ENCODE results near the gene PHGDH. TPM values are rescaled to one million over a fixed set of nuclear protein-coding genes. Genes with fewer than 3 reads are reported as not detected.

Gene PHGDH
- 142 to 151 TPM (median 149 TPM) in 3 replicates for total RNA-seq

- peaks cover 2% of the 10 kb centered on the region for H3K36me3 Mint-ChIP-seq
- H3K4me3 Mint-ChIP-seq = peak within 1 kb of the TSS; percentile 94
- peak within 1 kb of the TSS; percentile 97 for H3K27ac Mint-ChIP-seq
Measured at GRCh38 chr1:119711804-119712341, at the start of gene PHGDH. PHGDH (plus strand) TSS chr1:119711934; CDS start chr1:119712023, 89 bp downstream.

DNA sequence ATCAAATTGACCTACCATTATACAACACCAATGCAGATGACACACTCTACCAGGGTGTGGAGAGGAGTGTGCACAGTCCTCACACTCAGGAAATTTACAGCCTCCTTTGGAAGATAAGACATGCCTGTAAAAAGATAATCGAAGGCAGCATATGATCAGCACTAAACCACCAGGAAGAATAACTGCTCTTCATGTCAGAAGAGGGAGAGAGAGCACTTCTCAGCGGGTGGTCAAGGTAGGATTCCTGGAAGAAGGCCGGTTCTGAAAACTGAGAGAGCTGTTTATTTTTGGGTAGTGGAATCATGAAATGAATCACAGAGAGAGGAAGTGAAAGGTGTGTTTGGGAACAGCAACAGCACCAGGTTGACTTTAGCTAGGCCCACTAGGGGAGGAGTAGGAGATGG lies 49.7 kb upstream of the PHGDH start:
- Mint-ChIP-seq H3K4me1 (peaks cover 39% of the 10 kb centered on the region), H3K4me3 (no peak overlapping the region), H3K9me3 (no peaks in the 10 kb centered on the region), H3K36me3 (no peaks in the 10 kb centered on the region), H3K27ac (no peak overlapping the region), H3K27me3 (ENCODE audit: low read depth) (no peaks in the 10 kb centered on the region)
- DNase-seq (ENCODE audit: low spot score in 2 of 2, unreplicated experiment in 2 of 2) = no peak
- TF ChIP-seq, protein P1, sequence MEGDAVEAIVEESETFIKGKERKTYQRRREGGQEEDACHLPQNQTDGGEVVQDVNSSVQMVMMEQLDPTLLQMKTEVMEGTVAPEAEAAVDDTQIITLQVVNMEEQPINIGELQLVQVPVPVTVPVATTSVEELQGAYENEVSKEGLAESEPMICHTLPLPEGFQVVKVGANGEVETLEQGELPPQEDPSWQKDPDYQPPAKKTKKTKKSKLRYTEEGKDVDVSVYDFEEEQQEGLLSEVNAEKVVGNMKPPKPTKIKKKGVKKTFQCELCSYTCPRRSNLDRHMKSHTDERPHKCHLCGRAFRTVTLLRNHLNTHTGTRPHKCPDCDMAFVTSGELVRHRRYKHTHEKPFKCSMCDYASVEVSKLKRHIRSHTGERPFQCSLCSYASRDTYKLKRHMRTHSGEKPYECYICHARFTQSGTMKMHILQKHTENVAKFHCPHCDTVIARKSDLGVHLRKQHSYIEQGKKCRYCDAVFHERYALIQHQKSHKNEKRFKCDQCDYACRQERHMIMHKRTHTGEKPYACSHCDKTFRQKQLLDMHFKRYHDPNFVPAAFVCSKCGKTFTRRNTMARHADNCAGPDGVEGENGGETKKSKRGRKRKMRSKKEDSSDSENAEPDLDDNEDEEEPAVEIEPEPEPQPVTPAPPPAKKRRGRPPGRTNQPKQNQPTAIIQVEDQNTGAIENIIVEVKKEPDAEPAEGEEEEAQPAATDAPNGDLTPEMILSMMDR (IDR thresholded peaks at IDR 0.05; ENCODE audit: unreplicated experiment) = no peak

More at GRCh38 chr1:119711804-119712341, at the start of gene PHGDH:
- DNase-seq (ENCODE audit: low spot score in 2 of 2, unreplicated experiment in 2 of 2) = peak in 1 of 2 experiments; percentile 67
- H3K4me1 Mint-ChIP-seq = peaks cover 35% of the 10 kb centered on the region
- TF ChIP-seq, protein P1 (IDR thresholded peaks at IDR 0.05; ENCODE audit: unreplicated experiment) = no peak
- no peaks in the 10 kb centered on the region for H3K9me3 Mint-ChIP-seq
- H3K27me3 Mint-ChIP-seq (ENCODE audit: low read depth) = peaks cover 2% of the 10 kb centered on the region

DNA sequence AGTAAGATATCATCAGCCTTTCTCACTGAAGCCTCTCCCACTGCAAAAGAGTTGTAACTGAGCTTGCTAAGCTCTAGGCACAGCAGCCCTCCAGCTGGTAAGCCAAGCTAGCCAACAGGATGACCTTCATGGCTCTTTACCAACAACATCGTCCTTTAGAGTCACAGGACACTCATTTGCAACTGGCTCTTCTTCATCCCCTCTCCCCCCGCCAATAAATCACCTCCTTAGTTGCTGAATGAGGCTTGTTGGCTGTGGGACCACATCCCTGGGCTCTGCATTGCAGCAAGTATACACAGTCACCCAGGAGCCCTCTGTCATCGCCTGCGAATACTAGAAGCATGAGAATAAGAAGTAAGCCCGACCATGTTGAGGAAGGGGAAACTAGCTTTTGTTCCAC lies 47.7 kb upstream of the PHGDH start:
- Mint-ChIP-seq H3K4me3 (no peak overlapping the region), H3K27ac (no peak overlapping the region), H3K36me3 (no peaks in the 10 kb centered on the region), H3K9me3 (no peaks in the 10 kb centered on the region), H3K27me3 (ENCODE audit: low read depth) (no peaks in the 10 kb centered on the region), H3K4me1 (peaks cover 40% of the 10 kb centered on the region)
- no peak for DNase-seq (ENCODE audit: low spot score in 2 of 2, unreplicated experiment in 2 of 2)
- TF ChIP-seq, protein P1 (IDR thresholded peaks at IDR 0.05; ENCODE audit: unreplicated experiment) = no peak

- Mint-ChIP-seq H3K27me3 (ENCODE audit: low read depth) (no peaks in the 10 kb centered on the region), H3K4me1 (peaks cover 12% of the 10 kb centered on the region), H3K9me3 (peaks cover 3% of the 10 kb centered on the region), H3K27ac (no peak overlapping the region), H3K36me3 (no peaks in the 10 kb centered on the region), H3K4me3 (no peak overlapping the region)
- TF ChIP-seq, protein P1 (IDR thresholded peaks at IDR 0.05; ENCODE audit: unreplicated experiment) = no peak
- DNase-seq (ENCODE audit: low spot score in 2 of 2, unreplicated experiment in 2 of 2) = no peak
Measured at GRCh38 chr1:119667173-119667572, 44.6 kb upstream of the PHGDH start.

- H3K4me3 Mint-ChIP-seq = no peak overlapping the region
- TF ChIP-seq, protein P1 (IDR thresholded peaks at IDR 0.05; ENCODE audit: unreplicated experiment) = no peak
- no peaks in the 10 kb centered on the region for H3K27me3 Mint-ChIP-seq (ENCODE audit: low read depth)
- peaks cover 32% of the 10 kb centered on the region for H3K4me1 Mint-ChIP-seq
- H3K27ac Mint-ChIP-seq = no peak overlapping the region
- no peaks in the 10 kb centered on the region for H3K36me3 Mint-ChIP-seq
- H3K9me3 Mint-ChIP-seq = peaks cover 3% of the 10 kb centered on the region
- DNase-seq (ENCODE audit: low spot score in 2 of 2, unreplicated experiment in 2 of 2) = no peak
Measured at GRCh38 chr1:119670898-119671297, 40.8 kb upstream of the PHGDH start.
